Measurements from ENCODE around the gene TRPM2.

The TRPM2 gene

GRCh38 chr21:44382536-44382935 lies 29.1 kb downstream of the TRPM2 start:
- DNase-seq (ENCODE audit: insufficient read length, low spot score) (no peak), FAIRE-seq (no peak)
- no peak for TF ChIP-seq CTCF (IDR thresholded peaks at IDR 0.05; ENCODE audit: insufficient read depth, missing control alignments)

DNA sequence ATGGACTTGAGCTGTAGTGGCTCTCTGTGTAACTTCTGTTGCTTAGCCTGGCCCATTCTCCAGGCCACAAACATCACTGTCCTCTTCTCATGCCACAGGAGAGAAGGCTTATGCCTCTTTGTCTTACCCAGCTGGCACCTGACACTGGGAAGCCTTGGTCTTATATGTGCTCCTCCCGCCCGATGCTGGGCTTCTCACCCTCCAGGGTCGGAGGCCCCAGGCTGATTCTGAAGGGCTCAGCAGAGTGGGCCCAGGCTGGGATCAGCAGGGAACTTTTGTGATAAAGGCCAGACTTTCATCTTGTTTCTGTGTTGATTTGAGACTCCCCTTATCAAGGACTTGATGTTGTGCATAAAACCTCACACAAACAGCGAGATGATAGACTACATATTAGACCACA lies 29.8 kb downstream of the TRPM2 start:
- no peak for DNase-seq (ENCODE audit: insufficient read length, low spot score)
- no peak for FAIRE-seq
- no peak for TF ChIP-seq CTCF (IDR thresholded peaks at IDR 0.05; ENCODE audit: insufficient read depth, missing control alignments)

DNA sequence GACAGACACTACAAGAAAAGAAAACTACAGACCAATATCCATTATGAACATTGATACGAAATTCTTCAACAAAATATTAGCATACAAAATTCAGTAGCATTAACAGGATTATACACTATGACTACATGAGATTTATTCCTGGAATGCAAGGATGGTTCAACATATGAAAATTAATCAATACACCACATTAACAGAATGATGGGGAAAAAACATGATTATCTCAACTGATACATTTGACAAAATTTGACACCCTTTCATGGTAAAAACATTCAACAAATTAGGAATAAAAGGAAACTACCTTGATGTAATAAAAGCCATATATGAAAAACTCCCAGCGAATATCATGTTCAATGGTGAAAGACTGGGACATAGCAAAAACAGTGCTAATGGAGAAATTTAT lies 31.5 kb downstream of the TRPM2 start:
- DNase-seq (ENCODE audit: insufficient read length, low spot score) (no peak), FAIRE-seq (no peak)
- TF ChIP-seq CTCF (IDR thresholded peaks at IDR 0.05; ENCODE audit: insufficient read depth, missing control alignments), result no peak

DNA sequence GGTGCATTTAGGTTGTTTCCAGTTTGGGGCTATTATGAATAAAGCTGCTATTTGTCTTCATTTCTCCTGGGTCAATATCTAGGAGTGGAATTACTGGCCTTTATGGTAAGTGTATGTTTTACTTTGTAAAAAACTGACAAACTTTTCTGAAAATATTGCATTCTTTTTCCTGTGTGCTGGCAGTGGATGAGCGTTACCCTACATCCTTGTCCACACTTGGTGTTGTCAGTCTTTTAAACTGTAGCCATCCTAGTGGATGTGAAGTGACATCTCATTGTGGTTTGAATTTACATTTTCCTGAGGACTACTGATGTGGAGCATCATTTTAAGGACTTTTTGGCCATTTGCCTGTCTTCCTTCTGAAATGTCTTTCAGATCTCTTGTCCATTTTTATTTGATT lies 35.9 kb downstream of the TRPM2 start:
- FAIRE-seq (no peak), DNase-seq (ENCODE audit: insufficient read length, low spot score) (no peak)
- no peak for TF ChIP-seq CTCF (IDR thresholded peaks at IDR 0.05; ENCODE audit: insufficient read depth, missing control alignments)

DNA sequence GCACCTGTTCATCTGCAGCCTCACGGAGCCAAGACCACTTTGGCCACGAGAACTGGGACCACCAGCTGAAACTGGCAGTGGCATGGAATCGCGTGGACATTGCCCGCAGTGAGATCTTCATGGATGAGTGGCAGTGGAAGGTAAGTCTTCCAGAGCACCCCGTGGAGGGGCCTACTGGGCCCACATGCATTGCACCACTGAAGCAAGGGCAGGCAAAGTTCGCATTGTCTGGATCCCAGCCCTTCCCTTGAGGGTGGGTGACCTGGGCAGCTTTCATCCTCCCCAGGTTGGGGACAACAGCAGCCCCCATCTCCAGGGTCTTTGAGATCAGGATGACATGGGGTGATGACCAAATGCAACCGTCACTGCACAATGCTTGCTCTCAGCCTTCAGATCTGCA lies 37.5 kb downstream of the TRPM2 start:
- no peak for FAIRE-seq

DNA sequence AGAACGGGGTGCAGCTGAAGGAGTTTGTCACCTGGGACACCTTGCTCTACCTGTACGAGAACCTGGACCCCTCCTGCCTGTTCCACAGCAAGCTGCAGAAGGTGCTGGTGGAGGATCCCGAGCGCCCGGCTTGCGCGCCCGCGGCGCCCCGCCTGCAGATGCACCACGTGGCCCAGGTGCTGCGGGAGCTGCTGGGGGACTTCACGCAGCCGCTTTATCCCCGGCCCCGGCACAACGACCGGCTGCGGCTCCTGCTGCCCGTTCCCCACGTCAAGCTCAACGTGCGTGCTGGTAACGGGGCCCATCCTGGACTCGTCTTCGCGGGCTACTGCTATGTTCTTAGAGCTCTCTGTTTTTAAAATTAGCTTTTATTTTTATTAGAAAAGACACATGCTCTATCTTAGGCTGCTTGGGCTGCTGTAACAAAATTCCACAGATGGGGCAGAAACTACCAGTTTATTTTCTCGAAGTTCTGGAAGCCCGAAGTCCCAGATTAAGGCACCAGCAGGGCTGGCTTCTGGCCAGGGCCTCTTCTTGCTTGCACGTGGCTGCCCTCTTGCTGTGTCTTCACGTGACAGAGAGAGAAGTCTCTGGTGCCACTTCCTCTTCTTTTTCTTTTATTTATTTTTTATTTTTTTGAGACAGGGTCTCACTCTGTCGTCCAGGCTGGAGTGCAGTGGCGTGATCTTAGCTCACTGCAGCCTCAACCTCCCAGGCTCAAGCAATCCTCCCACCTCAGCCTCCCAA lies 38.1 kb downstream of the TRPM2 start:
- FAIRE-seq (no peak), DNase-seq (ENCODE audit: insufficient read length, low spot score) (no peak)
- no peak for TF ChIP-seq CTCF (IDR thresholded peaks at IDR 0.05; ENCODE audit: insufficient read depth, missing control alignments)

More for the DNA sequence above, 37.5 kb downstream of the TRPM2 start:
- DNase-seq (ENCODE audit: insufficient read length, low spot score), result no peak
- no peak for TF ChIP-seq CTCF (IDR thresholded peaks at IDR 0.05; ENCODE audit: insufficient read depth, missing control alignments)

- FAIRE-seq, result no peak
- no peak for TF ChIP-seq CTCF (IDR thresholded peaks at IDR 0.05; ENCODE audit: insufficient read depth, missing control alignments)
- no peak for DNase-seq (ENCODE audit: insufficient read length, low spot score)
Measured at GRCh38 chr21:44392185-44392584, 38.8 kb downstream of the TRPM2 start.
